HepG2 (cell line): ENCODE data around the gene METTL6. TPM values are rescaled to one million over a fixed set of nuclear protein-coding genes. Genes with fewer than 3 reads are reported as not detected.

Experiments used
- ASH2L ChIP-seq: fragments of 300-600, 200-600 bp; sonication (generic); IDR thresholded peaks from 2 replicates; pipeline ENCODE4 v1.7.0; 2017; ENCODE audit warnings: low read depth, mild to moderate bottlenecking, moderate library complexity, mixed read lengths, low read length; ENCODE audit not compliant: insufficient read length
- KMT2B ChIP-seq: IDR thresholded peaks from 2 replicates; pipeline ENCODE4 v1.6.1; 2016; ENCODE audit warnings: missing genetic modification reagents, missing compliant biosample characterization
- MTA1 ChIP-seq: sonication (generic); formaldehyde crosslinking; IDR thresholded peaks from 2 replicates; pipeline ENCODE4 v1.4.0; 2020; ENCODE audit warnings: missing genetic modification reagents, mild to moderate bottlenecking, borderline replicate concordance
- MTERF4 ChIP-seq: sonication (generic); formaldehyde crosslinking; IDR thresholded peaks from 2 replicates; pipeline ENCODE4 v1.8.0; 2023; ENCODE audit warnings: mild to moderate bottlenecking, missing genetic modification reagents
- NCOA2 ChIP-seq: sonication (generic); formaldehyde crosslinking; IDR thresholded peaks from 2 replicates; pipeline ENCODE4 v1.8.0; 2022; ENCODE audit warnings: inconsistent platforms
- NFIC ChIP-seq: IDR thresholded peaks from 2 replicates; pipeline ENCODE4 v1.6.1; 2012; ENCODE audit warnings: mild to moderate bottlenecking, low read length, inconsistent platforms
- RARA ChIP-seq: IDR thresholded peaks from 2 replicates; pipeline ENCODE4 v1.6.1; 2016; ENCODE audit warnings: missing genetic modification reagents, missing compliant biosample characterization
- SNAI1 ChIP-seq: sonication (generic); formaldehyde crosslinking; IDR thresholded peaks from 2 replicates; pipeline ENCODE4 v1.5.0; 2020; ENCODE audit warnings: mild to moderate bottlenecking, missing genetic modification reagents, borderline replicate concordance
- TAF1 ChIP-seq: sonication (generic); formaldehyde crosslinking; IDR thresholded peaks from 2 replicates; pipeline ENCODE4 v1.4.0; 2020; ENCODE audit warnings: missing genetic modification reagents
- TEAD2 ChIP-seq: sonication (generic); formaldehyde crosslinking; IDR thresholded peaks from 2 replicates; pipeline ENCODE4 v1.9.0; 2021; ENCODE audit warnings: missing genetic modification reagents
- TIGD3 ChIP-seq: sonication (generic); formaldehyde crosslinking; IDR thresholded peaks from 2 replicates; pipeline ENCODE4 v1.5.1; 2020; ENCODE audit warnings: mild to moderate bottlenecking, missing genetic modification reagents, borderline replicate concordance
- ZBTB1 ChIP-seq: sonication (generic); formaldehyde crosslinking; IDR thresholded peaks from 2 replicates; pipeline ENCODE4 v1.4.0; 2020; ENCODE audit warnings: missing genetic modification reagents, borderline replicate concordance
- ZBTB40 ChIP-seq, 2 experiments: fragments of 450-650 bp in 1 of 2; sonication (generic) in 1 of 2; formaldehyde crosslinking in 1 of 2; IDR thresholded peaks; 2 replicates each; pipeline versions ENCODE4 v1.6.1 to v1.8.0; 2016 to 2022; ENCODE audit warnings: antibody characterized with exemption in 1 of 2, mild to moderate bottlenecking in 1 of 2, missing genetic modification reagents in 1 of 2
- ZKSCAN5 ChIP-seq: sonication (generic); formaldehyde crosslinking; IDR thresholded peaks from 2 replicates; pipeline ENCODE4 v1.5.1; 2020; ENCODE audit warnings: mild to moderate bottlenecking, missing genetic modification reagents
- ZNF460 ChIP-seq: sonication (generic); formaldehyde crosslinking; IDR thresholded peaks from 2 replicates; pipeline ENCODE4 v1.5.1; 2020; ENCODE audit warnings: missing genetic modification reagents, mild to moderate bottlenecking, borderline replicate concordance
- ZNF704 ChIP-seq: sonication (generic); formaldehyde crosslinking; IDR thresholded peaks from 2 replicates; pipeline ENCODE4 v1.8.1; 2023; ENCODE audit warnings: mild to moderate bottlenecking, inconsistent platforms, moderate library complexity, missing genetic modification reagents, borderline replicate concordance
- polyA plus RNA-seq, 8 experiments: library from polyadenylated mRNA; depleted of rRNA in 3 of 8; stranded (reverse) in 7 of 8; unstranded in 1 of 8; fragments of >200 nt; fragmentation: Illumina TruSeq in 4 of 8; extraction: Trizol in 4 of 8; gene quantifications; 2 replicates each; pipeline versions ENCODE4 v1.2.1 to v1.2.3, GENCODE V29; 2011 to 2016; ENCODE audit warnings: low read depth in 4 of 8, missing spikeins in 1 of 8, mixed read lengths in 1 of 8; ENCODE audit not compliant: insufficient read depth in 1 of 8
- total RNA-seq, 5 experiments: library from RNA; depleted of rRNA; stranded (reverse); fragments of >200 nt; fragmentation: Illumina TruSeq; extraction: Trizol; gene quantifications; 2 replicates each; pipeline ENCODE4 v1.2.3, GENCODE V29; 2016; ENCODE audit warnings: low read depth in 1 of 5

The METTL6 gene
- total and polyA plus RNA-seq, 2 of the 13 experiments (the other 11 are each of a cell fraction or from before 2014, with no cell fraction given): 17.2 to 29.4 TPM

GRCh38 chr3:15427182-15427880 is at the start of gene METTL6, which contains the start of gene EAF1 (continued):
- no peak for TF ChIP-seq TIGD3 (CRISPR knock-in tag)
- TF ChIP-seq TEAD2 (CRISPR knock-in tag): no peak
- TF ChIP-seq ZKSCAN5 (CRISPR knock-in tag): no peak; the same call in 1 of the 2 replicates
- no peak for TF ChIP-seq SNAI1
- no peak for TF ChIP-seq RARA (CRISPR knock-in tag)
- peak; percentile 90 for TF ChIP-seq ZBTB40 (IDR thresholded peaks at IDR 0.05)
- TF ChIP-seq ZBTB40 (CRISPR knock-in tag; IDR thresholded peaks at IDR 0.05): 0 out of 2 replicates have a peak, but pooled peaks have one; percentile 43
- TF ChIP-seq ZBTB1 (CRISPR knock-in tag): no peak
- TF ChIP-seq ZNF460 (CRISPR knock-in tag): no peak
- TF ChIP-seq KMT2B: peak; percentile 92
- TF ChIP-seq ASH2L: peak; percentile 94
- no peak for TF ChIP-seq NFIC
- TF ChIP-seq TAF1 (CRISPR knock-in tag): peak; percentile 68; the same call in 1 of the 2 replicates
- no peak for TF ChIP-seq NCOA2 (CRISPR knock-in tag)
- TF ChIP-seq ZNF704 (CRISPR knock-in tag): no peak
- TF ChIP-seq MTERF4 (CRISPR knock-in tag): peak; percentile 59; the same call in 1 of the 2 replicates
- no peak; the same call in 1 of the 2 replicates for TF ChIP-seq MTA1 (CRISPR knock-in tag)
